ENCODE data around the gene SELENOP. TPM values are rescaled to one million over a fixed set of nuclear protein-coding genes. Genes with fewer than 3 reads are reported as not detected.
"Not testable (repeated sequence)": the region's sequence is repeated elsewhere in the genome, so short reads cannot be mapped to it uniquely, and the experiment has no call there.

Gene SELENOP
- total RNA-seq, 2 donors from 2014 or later, result 171 to 687 TPM

- TF ChIP-seq CTCF (IDR thresholded peaks at IDR 0.05), result no peak
- H3K27ac ChIP-seq, result peak overlapping the region; percentile 34
Observed at GRCh38 chr5:42854795-42855194, 43.1 kb upstream of the SELENOP start.

GRCh38 chr5:42852826-42853225, 41.1 kb upstream of the SELENOP start:
- no peak overlapping the region for H3K4me3 ChIP-seq
- no peaks in the 10 kb centered on the region for H3K9me3 ChIP-seq
- intact Hi-C loops (cut with DNase I), result no loop called here
- peak overlapping the region; percentile 18 for H3K27ac ChIP-seq
- H3K9ac ChIP-seq (ENCODE audit: low read depth in 2 of 2, low read length in 2 of 2), result no peak overlapping the region
- DNase-seq, result no peak
- peaks cover 20% of the 10 kb centered on the region for H3K4me1 ChIP-seq
- no peak for TF ChIP-seq CTCF (IDR thresholded peaks at IDR 0.05)
- no peaks in the 10 kb centered on the region for H3K27me3 ChIP-seq
- H3K36me3 ChIP-seq, result no peaks in the 10 kb centered on the region

More at GRCh38 chr5:42854795-42855194, 43.1 kb upstream of the SELENOP start:
- H3K4me3 ChIP-seq, result no peak overlapping the region
- no peak overlapping the region for H3K9ac ChIP-seq (ENCODE audit: low read depth in 2 of 2, low read length in 2 of 2)
- H3K36me3 ChIP-seq, result no peaks in the 10 kb centered on the region
- H3K27me3 ChIP-seq, result no peaks in the 10 kb centered on the region
- peaks cover 25% of the 10 kb centered on the region for H3K4me1 ChIP-seq
- intact Hi-C loops (cut with DNase I), result no loop called here
- peak; percentile 57 for DNase-seq
- H3K9me3 ChIP-seq, result no peaks in the 10 kb centered on the region

- H3K9ac ChIP-seq (ENCODE audit: low read depth in 2 of 2, low read length in 2 of 2), result no peak overlapping the region
- TF ChIP-seq CTCF (IDR thresholded peaks at IDR 0.05), result no peak
- H3K4me1 ChIP-seq, result peaks cover 20% of the 10 kb centered on the region
- no peak overlapping the region for H3K4me3 ChIP-seq
- H3K27me3 ChIP-seq, result no peaks in the 10 kb centered on the region
- H3K9me3 ChIP-seq, result no peaks in the 10 kb centered on the region
- H3K36me3 ChIP-seq, result no peaks in the 10 kb centered on the region
- intact Hi-C loops (cut with DNase I), result no loop called here
- DNase-seq, result no peak
- H3K27ac ChIP-seq, result no peak overlapping the region
Observed at GRCh38 chr5:42851481-42851880, 39.8 kb upstream of the SELENOP start.

GRCh38 chr5:42848545-42848944, 36.9 kb upstream of the SELENOP start:
- no peak overlapping the region for H3K9ac ChIP-seq (ENCODE audit: low read depth in 2 of 2, low read length in 2 of 2)
- H3K27me3 ChIP-seq, result no peaks in the 10 kb centered on the region
- no peak overlapping the region for H3K27ac ChIP-seq
- no peaks in the 10 kb centered on the region for H3K9me3 ChIP-seq
- intact Hi-C loops (cut with DNase I), result no loop called here
- no peak for DNase-seq
- H3K4me1 ChIP-seq, result peaks cover 5% of the 10 kb centered on the region
- no peak overlapping the region for H3K4me3 ChIP-seq
- TF ChIP-seq CTCF (IDR thresholded peaks at IDR 0.05), result no peak
- H3K36me3 ChIP-seq, result no peaks in the 10 kb centered on the region

GRCh38 chr5:42844408-42844807, 32.7 kb upstream of the SELENOP start:
- H3K9me3 ChIP-seq; intact Hi-C loops (cut with DNase I); H3K9ac ChIP-seq (ENCODE audit: low read depth in 2 of 2, low read length in 2 of 2); H3K4me3 ChIP-seq; H3K36me3 ChIP-seq; H3K4me1 ChIP-seq; H3K27ac ChIP-seq; H3K27me3 ChIP-seq; DNase-seq: not testable (repeated sequence)

GRCh38 chr5:42843675-42844292, 32.1 kb upstream of the SELENOP start:
- Histone ChIP-seq H3K9ac (ENCODE audit: low read depth in 2 of 2, low read length in 2 of 2) (no peak overlapping the region), H3K27ac (no peak overlapping the region), H3K27me3 (no peaks in the 10 kb centered on the region), H3K4me3 (no peak overlapping the region), H3K9me3 (no peaks in the 10 kb centered on the region), H3K4me1 (no peaks in the 10 kb centered on the region), H3K36me3 (no peaks in the 10 kb centered on the region)
- intact Hi-C loops (cut with DNase I), result no loop called here
- TF ChIP-seq CTCF (IDR thresholded peaks at IDR 0.05), result no peak
- no peak for DNase-seq

Measured in colonic mucosa (tissue), 4 donors.